GM18907 (cell line): ENCODE results near the gene SLK.
A peak's percentile ranks its signal among the peaks of the same experiment; 100 is the strongest.

ENCODE experiments used
- ATAC-seq: cut with Tn5 transposase; IDR thresholded peaks from one replicate; pipeline ENCODE4 v1.9.1; 2021; ENCODE audit warnings: mild to moderate bottlenecking, moderate library complexity; ENCODE audit not compliant: unreplicated experiment

Gene SLK

GRCh38 chr10:103939522-103939921 lies 27.4 kb upstream of the SLK start:
- no peak for ATAC-seq

DNA sequence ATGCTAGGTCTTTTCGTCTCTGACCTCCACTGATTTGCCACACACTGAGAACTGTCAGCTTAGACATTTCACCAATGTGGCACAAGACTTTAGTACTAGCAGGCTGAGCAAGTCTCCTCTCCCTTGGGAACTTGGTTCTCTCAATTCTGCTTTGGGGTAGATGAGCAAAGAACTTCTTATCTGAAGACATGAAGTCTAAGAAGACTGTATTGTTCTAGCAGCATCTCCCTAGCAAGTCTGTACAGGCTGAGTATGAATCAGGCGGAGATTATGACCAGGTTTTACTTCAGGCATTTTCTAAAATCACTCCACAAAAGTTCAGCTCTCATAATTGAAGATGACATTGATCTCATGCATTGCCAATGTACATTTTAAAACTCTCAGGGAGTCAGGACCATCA lies 25.1 kb upstream of the SLK start:
- ATAC-seq: no peak

GRCh38 chr10:103942866-103943265 lies 24.1 kb upstream of the SLK start:
- no peak for ATAC-seq

DNA sequence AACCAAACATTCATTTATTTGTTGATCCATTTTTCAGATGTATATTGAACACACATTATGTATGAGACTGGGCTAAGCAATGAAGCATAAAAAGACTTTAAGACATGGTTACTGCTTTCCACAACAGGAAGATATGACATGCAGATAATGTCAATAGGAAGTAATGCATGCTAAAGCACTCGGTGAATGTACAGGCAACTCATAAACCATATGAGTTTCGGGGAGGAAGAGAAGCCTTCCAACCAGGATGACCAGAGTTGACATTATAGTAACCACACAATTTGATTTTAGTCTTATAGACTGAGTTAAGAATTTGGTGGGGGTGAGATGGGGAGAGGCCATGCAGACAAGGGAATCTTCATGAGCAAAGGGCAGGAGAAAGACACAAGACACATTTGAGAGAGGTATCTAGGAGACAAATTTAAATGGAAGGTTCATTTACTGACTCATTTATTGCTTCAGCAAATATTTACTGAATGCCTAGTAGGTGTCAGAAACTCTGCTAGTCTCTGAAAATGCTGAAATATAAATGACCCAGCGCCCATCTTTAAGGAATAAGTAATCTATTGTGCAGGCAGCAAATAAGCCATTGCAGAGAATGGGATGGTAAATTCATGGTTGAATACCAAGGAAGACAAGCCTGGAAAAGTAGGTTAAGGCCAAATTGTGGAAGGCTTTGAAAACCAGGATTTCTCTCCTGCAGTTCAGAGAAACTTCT lies 19.0 kb upstream of the SLK start:
- ATAC-seq: no peak

DNA sequence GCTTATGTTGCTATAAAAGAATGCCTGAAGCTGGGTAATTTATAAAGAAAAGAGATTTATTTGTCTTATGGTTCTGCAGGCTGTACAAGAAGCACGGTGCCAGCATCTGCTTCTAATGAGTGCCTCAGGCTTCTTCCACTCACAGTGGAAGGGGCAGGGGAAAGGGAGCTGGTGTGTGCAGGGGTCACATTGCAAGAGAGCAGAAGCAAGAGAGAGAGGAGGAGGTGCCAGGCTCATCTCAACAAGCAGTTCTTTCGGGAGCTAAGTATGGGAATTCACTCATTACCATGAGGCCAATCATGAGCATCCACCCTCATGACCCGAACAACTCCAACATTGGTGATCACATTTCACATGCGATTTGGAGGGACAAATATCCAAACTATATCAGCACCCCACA lies 17.2 kb upstream of the SLK start:
- ATAC-seq: no peak

DNA sequence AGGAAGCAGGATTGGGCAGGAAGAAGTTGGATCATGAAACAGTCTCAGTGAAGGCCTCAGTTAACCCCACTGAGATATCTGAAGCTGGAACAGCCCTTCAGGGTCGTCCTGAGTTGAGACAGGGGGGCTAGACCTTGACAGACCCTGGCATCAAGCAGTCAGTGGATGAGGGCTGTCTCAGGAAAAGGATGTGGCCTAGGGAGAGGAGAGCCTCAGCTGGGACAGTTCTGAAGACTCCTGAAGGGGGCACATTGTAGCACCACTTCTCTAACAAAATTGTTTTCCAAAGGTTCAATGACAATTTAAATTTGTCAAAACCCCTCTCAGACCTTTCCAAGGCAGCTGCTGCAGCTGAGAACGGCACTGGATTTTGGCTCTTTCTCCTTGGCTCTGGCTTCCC lies 15.8 kb upstream of the SLK start:
- ATAC-seq: no peak

DNA sequence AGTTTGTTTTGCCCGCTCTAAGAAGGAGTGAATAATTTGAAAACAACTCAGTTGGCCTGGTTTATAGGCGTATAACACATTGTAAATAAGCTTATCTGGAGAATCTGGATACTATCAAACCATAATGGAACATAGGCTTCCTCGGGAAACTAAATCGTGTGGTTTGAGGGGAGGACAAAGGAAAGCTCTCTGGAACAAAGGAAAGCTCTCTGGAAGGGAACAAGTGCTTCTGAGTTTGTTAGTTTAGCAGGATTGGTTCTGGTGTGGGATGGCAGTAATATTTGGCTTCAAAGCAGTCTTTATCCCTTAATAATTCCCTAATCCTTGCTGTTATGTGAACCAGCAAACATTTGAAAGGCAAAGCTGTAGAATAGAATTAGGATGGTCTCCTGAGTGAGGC lies 15.0 kb upstream of the SLK start:
- ATAC-seq: no peak

GRCh38 chr10:103954543-103954942 lies 12.4 kb upstream of the SLK start:
- no peak for ATAC-seq

DNA sequence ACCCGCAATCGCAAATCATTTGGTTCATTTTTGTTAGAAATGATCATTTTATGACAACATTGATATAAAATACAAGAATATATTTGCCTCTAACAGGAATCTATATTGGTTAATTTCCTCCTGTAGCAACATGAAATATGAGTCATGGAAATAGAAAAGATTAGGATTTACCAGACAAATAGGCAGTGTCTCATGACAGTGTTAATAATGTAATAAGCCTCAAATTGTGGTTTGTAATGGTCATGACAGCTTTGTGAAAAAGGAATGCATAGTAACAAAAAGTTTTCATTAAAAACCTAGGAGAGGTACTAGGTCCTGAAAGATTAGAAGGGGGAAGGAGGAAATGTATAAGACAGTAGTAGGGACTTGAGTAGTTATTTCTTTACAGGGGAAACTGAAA lies 7.9 kb upstream of the SLK start:
- ATAC-seq: no peak

GRCh38 chr10:103960103-103960502 lies 6.8 kb upstream of the SLK start:
- no peak for ATAC-seq

DNA sequence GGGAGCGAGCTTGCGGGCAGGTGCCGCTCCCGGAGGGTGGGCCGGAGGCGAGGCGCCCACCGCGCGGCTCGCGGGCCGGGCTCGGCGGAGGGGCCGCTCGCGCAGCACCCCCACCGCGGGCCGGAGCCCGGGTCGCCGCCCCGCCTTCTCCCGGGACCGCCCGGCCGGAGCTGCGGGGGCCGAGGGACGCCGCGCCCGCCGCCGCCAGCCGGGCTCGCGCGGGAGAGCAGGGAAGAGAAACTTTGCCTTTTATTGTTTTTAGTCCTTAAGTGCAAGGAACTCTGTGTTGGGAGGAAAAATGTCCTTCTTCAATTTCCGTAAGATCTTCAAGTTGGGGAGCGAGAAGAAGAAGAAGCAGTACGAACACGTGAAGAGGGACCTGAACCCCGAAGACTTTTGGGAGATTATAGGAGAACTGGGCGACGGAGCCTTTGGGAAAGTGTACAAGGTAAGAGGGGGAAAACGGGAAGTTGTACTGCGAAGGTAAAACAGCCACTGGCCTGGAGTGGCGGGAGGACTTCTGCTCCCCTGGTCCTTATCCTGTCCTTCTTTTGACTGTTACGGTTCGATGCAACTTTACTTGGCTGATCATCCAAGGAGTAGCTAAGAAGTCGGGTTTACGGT lies 620 bp downstream of the SLK start:
- peak; percentile 49 for ATAC-seq

GRCh38 chr10:103968441-103969391 lies 1.8 kb downstream of the SLK start:
- ATAC-seq: no peak

DNA sequence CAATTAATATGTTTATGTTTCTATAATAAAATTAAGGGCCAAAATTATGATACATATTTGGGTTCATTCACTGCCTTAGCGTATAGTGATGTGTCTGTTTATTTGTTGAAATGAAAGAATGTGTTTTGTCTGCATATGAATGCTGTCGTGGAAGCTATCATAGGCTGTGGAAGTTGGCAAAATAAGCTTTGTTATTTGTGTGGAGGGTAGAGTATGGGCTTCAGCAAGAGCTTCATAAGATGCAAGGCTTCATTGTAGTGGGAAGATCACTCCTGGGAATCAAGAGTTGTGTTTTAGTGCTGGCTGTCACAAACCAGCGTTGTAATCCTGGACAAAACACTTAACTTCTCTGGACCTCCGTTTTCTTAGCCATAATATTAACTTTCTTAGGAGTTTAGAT lies 2.5 kb downstream of the SLK start:
- no peak for ATAC-seq

DNA sequence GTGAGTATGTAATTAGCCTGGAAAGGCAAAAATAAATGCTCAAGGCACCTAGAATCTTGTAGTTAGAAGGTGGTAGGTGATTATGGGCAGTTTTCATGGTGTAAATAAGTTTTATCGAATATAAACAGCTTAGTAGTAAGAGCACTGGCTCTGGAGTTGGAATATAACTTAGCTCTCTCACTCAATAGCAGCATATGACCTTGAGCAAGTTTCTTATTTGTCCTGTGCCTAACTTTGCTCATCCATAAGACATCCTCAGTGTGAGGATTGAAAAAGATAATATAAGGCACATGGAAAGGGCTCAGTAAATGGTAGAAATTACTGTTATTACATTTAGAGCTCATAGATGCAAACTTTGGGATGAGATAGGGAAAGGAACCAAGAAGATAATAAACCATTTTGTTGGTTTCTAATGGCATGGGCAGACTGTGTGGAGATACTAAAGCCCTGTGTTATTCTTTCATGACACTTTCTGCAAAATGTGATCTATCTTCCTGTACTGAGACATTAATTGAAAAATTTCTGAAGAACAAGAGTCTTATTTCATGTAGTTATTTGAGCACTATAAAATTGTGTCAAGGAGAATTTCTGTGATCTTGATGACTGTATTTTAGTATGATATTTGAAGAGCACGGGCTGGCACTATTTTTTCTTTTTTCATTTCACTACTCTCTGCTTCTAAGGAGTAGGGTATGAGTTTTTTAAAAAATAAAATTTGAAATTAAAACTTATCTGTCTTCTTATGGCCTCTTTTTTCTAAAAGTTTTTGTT lies 3.1 kb downstream of the SLK start:
- ATAC-seq: no peak

GRCh38 chr10:103975169-103975568 lies 8.2 kb downstream of the SLK start:
- ATAC-seq: no peak

DNA sequence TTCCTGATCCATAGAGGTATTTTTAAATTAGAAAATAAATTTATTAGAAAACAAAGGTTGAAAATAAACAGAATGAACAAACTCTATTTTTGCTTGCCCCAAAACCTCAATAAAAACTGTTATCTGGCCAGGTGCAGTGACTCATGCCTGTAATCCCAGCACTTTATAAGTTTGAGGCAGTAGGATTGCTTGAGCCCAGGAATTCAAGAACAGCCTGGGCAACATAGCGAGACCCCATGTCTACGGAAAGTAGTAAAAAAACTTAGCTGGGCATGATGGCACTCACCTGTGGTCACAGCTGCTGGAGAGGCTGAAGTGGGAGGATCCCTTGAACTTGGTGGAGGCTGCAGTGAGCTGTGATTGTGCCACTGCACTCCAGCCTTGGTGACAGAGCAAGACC lies 10.3 kb downstream of the SLK start:
- no peak for ATAC-seq

GRCh38 chr10:103979530-103979929 lies 12.6 kb downstream of the SLK start:
- no peak for ATAC-seq

GRCh38 chr10:103980288-103980906 lies 13.5 kb downstream of the SLK start:
- no peak for ATAC-seq

DNA sequence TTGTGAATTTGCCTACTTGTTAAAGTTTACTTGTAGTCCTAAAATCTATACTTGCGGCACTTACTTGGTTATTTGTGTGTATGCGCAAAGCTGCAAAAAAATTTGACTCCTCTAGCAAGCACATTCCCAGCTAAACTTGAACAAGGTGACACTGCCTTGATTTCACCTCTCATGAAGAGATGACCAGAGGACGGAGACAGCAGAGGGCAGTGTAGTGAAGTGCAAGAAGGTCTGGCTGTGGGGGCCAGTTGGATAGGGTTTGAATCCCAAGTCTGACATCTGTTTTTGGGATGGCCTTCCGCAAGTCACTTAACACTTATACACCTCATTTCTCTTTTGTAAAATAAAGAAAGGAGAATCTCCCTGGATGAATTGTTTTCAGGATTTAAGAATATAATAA lies 15.7 kb downstream of the SLK start:
- no peak for ATAC-seq

- ATAC-seq: peak; percentile 86
Measured at GRCh38 chr10:103983367-103983911, 16.5 kb downstream of the SLK start.
